T-cell (primary cell): ENCODE results near the gene TRIP12. TPM values are rescaled to one million over a fixed set of nuclear protein-coding genes. Genes with fewer than 3 reads are reported as not detected.
"Not testable (repeated sequence)": the region's sequence is repeated elsewhere in the genome, so short reads cannot be mapped to it uniquely, and the experiment has no call there.

Experiments
- ATAC-seq, 4 experiments: fragments of 200-7000 bp in 3 of 4; fragments of 150-1000 bp in 1 of 4; cut with Tn5 transposase; replicated peaks in 1 of 4; 1 replicate in 3 of 4; 2 replicates in 1 of 4; pipeline ENCODE4 v1.10.0; 2021; ENCODE audit warnings: moderate library complexity in 3 of 4, mild to moderate bottlenecking in 2 of 4, moderate number of reproducible peaks in 1 of 4
- CTCF ChIA-PET, 2 donors: fragments of 300-600 bp; sonication (Branson Sonifier 250); formaldehyde crosslinking; loops; one replicate each; lab custom pipeline; 2022; ENCODE audit warnings: antibody characterized with exemption in 2 of 2; lab: Charles Lee
- POLR2A ChIA-PET, 2 donors: fragments of 300-600 bp; sonication (Branson Sonifier 250); formaldehyde crosslinking; loops; one replicate each; lab custom pipeline; 2022; ENCODE audit warnings: antibody characterized with exemption in 2 of 2; lab: Charles Lee
- DNase-seq, 35 experiments: peaks; one replicate each; pipeline versions ENCODE4 v3.0.0 to v3.0.0-alpha.2; 2013 to 2023
- H3K27ac ChIP-seq: one replicate; pipeline ENCODE4 v1.5.1; 2013; ENCODE audit warnings: low read length
- H3K27me3 ChIP-seq, 2 experiments: replicated peaks in 1 of 2; 1 replicate in 1 of 2; 2 replicates in 1 of 2; pipeline versions ENCODE4 v1.6.1 to v1.7.0; 2013; ENCODE audit warnings: low read length in 1 of 2, mixed read lengths in 1 of 2; ENCODE audit not compliant: control insufficient read depth in 2 of 2, insufficient read depth in 2 of 2; ENCODE audit errors: extremely low read depth in 1 of 2
- H3K36me3 ChIP-seq, 2 donors: 1 replicate in 1 of 2; 2 replicates in 1 of 2; pipeline versions ENCODE4 v1.6.1 to v1.7.0; 2013; ENCODE audit warnings: low read length in 1 of 2; ENCODE audit not compliant: control insufficient read depth in 2 of 2, insufficient read depth in 1 of 2; ENCODE audit errors: extremely low read depth in 1 of 2
- H3K4me1 ChIP-seq, 2 experiments: 1 replicate in 1 of 2; 2 replicates in 1 of 2; pipeline versions ENCODE4 v1.6.1 to v1.7.0; 2013; ENCODE audit warnings: low read length in 2 of 2, mixed read lengths in 1 of 2; ENCODE audit not compliant: insufficient read depth in 2 of 2, control insufficient read depth in 1 of 2; ENCODE audit errors: extremely low read depth in 1 of 2
- H3K4me3 ChIP-seq, 2 donors: 1 replicate in 1 of 2; 2 replicates in 1 of 2; pipeline versions ENCODE4 v1.5.1 to v1.7.0; 2013; ENCODE audit warnings: mild to moderate bottlenecking in 2 of 2, low read length in 1 of 2, moderate library complexity in 1 of 2; ENCODE audit not compliant: control insufficient read depth in 1 of 2; ENCODE audit errors: extremely low read depth in 1 of 2
- H3K9me3 ChIP-seq: 2 replicates; pipeline ENCODE4 v1.7.0; 2013
- H3K27ac Mint-ChIP-seq, 2 donors: one replicate each; pipeline ENCODE4 v1.8.0; 2020 to 2021; ENCODE audit warnings: mild to moderate bottlenecking in 2 of 2, mixed read lengths in 2 of 2
- H3K27me3 Mint-ChIP-seq, 2 donors: one replicate each; pipeline ENCODE4 v1.8.0; 2021 to 2022; ENCODE audit warnings: mixed read lengths in 2 of 2
- H3K36me3 Mint-ChIP-seq: one replicate; pipeline ENCODE4 v1.8.0; 2021; ENCODE audit warnings: mixed read lengths
- H3K4me1 Mint-ChIP-seq, 3 donors: one replicate each; pipeline ENCODE4 v1.8.0; 2020 to 2022; ENCODE audit warnings: mixed read lengths in 3 of 3, mild to moderate bottlenecking in 1 of 3
- H3K4me3 Mint-ChIP-seq, 3 donors: one replicate each; pipeline ENCODE4 v1.8.0; 2020 to 2022; ENCODE audit warnings: mild to moderate bottlenecking in 3 of 3, mixed read lengths in 3 of 3, moderate library complexity in 3 of 3
- H3K9me3 Mint-ChIP-seq, 3 donors: one replicate each; pipeline ENCODE4 v1.8.0; 2020 to 2022; ENCODE audit warnings: mixed read lengths in 3 of 3
- WGBS: methylation state at CpG from one replicate; pipeline ENCODE4 v1.1.5; 2013; ENCODE audit warnings: missing lambda C conversion rate; ENCODE audit not compliant: insufficient coverage; 5-methylcytosine and 5-hydroxymethylcytosine counted together
- total RNA-seq, 35 experiments: library from RNA in 6 of 35; stranded (reverse) in 6 of 35; fragments of 120-200 nt in 1 of 35; gene quantifications; one replicate each; pipeline versions ENCODE4 v1.2.1 to v1.2.4 and lab custom pipeline; 2013 to 2026

The TRIP12 gene
- total RNA-seq, 5 donors from 2014 or later (not counting 1 experiment from before 2014, with no cell fraction given), result 185 to 219 (median 192) TPM

DNA sequence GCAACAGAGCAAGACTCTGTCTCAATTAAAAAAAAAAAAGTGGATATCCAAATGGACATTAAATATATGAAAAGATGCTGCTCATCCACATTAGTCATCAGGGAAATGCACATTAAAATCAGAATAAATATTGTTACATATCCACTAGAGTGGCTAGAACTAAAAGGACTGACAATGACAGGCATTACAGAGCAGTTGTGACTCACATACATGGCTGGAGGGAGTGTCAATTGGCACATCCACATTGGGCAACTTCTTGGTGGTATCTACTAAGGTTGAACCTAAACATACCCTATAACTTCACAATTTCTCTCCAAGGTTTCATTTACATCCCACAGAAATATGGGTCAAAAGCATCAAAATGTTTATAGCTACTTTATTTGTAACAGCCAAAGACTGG lies 193.4 kb downstream of the TRIP12 start:
- Mint-ChIP-seq H3K27ac (no peak overlapping the region), H3K4me3 (no peak overlapping the region), H3K9me3 (no peaks in the 10 kb centered on the region), H3K36me3 (no peaks in the 10 kb centered on the region), H3K27me3 (peaks cover 5 to 6% of the 10 kb centered on the region in 2 donors), H3K4me1 (peaks cover 0 to 6% (median 0%) of the 10 kb centered on the region in 3 donors)
- POLR2A ChIA-PET, result interaction anchor here in 1 of 2 donors (0.6 kb wide), 1 partner anchor 23 kb away, joined by 3 read pairs; no protein-coding TSS in a partner anchor
- ATAC-seq, result no peak
- H3K9me3 ChIP-seq, result no peaks in the 10 kb centered on the region
- peaks cover 0 to 9% of the 10 kb centered on the region in 2 experiments for H3K27me3 ChIP-seq
- CTCF ChIA-PET, result no interaction called here
- no peaks in the 10 kb centered on the region for H3K36me3 ChIP-seq
- DNase-seq, result no peak
- H3K4me3 ChIP-seq, result no peak overlapping the region
- H3K4me1 ChIP-seq, result no peaks in the 10 kb centered on the region
- H3K27ac ChIP-seq, result no peak overlapping the region

DNA sequence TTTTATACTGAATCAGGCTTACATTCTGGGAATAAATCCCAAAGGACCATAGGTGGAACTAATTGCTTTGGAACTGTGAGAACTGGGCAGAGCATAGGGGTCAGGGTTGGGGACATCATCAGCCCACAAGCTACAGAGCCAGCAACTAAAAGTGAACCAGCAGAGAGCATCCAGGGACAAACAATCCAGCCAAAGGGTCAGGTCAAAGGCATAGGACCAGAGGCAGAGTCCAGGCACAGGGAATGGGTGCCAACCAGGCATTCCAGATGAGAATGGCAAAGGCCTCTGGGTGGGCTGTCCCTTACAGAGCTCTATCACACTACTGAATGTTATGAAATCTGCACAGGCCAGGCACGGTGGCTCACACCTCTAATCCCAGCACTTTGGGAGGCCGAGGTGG lies 195.2 kb downstream of the TRIP12 start:
- H3K27me3 ChIP-seq, result peaks cover 0 to 9% of the 10 kb centered on the region in 2 experiments
- ChIA-PET CTCF (no interaction called here), POLR2A (no interaction called here)
- no peak for ATAC-seq
- H3K27ac ChIP-seq, result no peak overlapping the region
- H3K4me3 ChIP-seq, result no peak overlapping the region
- H3K9me3 Mint-ChIP-seq, result no peaks in the 10 kb centered on the region
- no peak overlapping the region for H3K27ac Mint-ChIP-seq
- no peaks in the 10 kb centered on the region for H3K36me3 ChIP-seq
- no peaks in the 10 kb centered on the region for H3K36me3 Mint-ChIP-seq
- no peaks in the 10 kb centered on the region for H3K4me1 Mint-ChIP-seq
- no CpG with 5 or more reads among the region's 2 CpGs for WGBS
- H3K27me3 Mint-ChIP-seq, result peaks cover 9 to 10% of the 10 kb centered on the region in 2 donors
- DNase-seq, result no peak
- no peaks in the 10 kb centered on the region for H3K9me3 ChIP-seq
- no peaks in the 10 kb centered on the region for H3K4me1 ChIP-seq
- no peak overlapping the region for H3K4me3 Mint-ChIP-seq

DNA sequence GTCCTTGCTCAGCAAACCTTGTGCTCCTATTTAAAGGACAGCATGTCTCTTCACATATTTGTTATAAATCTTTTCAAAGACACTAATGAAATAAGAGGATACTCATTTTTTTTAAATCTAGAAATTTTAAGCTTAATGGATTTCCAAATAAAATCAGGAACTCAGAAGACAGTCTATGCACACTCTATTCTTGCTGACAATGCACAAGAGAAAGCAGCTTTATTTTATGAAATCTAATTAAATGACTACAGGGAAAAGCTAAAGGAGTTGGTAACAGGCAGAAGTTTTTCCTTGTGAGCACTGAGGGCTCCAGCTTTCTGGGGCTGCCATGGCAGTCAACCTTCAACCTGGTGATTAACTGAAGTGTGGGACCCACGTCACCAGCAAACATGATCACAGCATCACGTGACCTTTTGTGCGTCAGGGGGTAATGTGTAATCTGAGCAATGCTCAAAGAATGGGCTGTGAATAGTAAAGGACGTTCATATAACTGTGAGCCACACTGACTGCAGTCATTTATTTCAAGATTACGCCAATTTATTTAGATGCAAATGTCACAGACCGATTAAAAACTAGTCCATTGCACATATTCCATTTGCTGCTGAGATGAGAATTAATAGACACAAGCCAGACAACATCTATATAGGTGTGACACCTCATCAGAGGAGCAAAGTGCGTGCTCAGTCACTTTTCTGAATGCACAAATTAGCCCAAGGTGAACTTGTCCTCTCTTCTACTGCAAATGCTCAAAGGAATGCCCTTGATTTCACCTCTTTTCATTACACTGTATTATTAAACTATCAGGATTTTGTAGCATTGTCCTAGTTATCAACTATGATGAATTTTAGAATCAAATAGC lies 195.9 kb downstream of the TRIP12 start:
- no peak for DNase-seq
- Mint-ChIP-seq H3K4me1 (no peaks in the 10 kb centered on the region), H3K27me3 (peaks cover 9 to 10% of the 10 kb centered on the region in 2 donors), H3K4me3 (no peak overlapping the region), H3K36me3 (no peaks in the 10 kb centered on the region), H3K27ac (no peak overlapping the region), H3K9me3 (no peaks in the 10 kb centered on the region)
- Histone ChIP-seq H3K4me1 (no peaks in the 10 kb centered on the region), H3K9me3 (no peaks in the 10 kb centered on the region), H3K27ac (no peak overlapping the region), H3K27me3 (peaks cover 0 to 11% of the 10 kb centered on the region in 2 experiments), H3K4me3 (no peak overlapping the region), H3K36me3 (no peaks in the 10 kb centered on the region)
- 72% methylated on average over 2 of the region's 7 CpGs for WGBS
- ChIA-PET POLR2A (no interaction called here), CTCF (interaction anchor here in 1 of 2 donors (0.8 kb wide), 1 partner anchor 9 kb away, joined by 3 read pairs; no protein-coding TSS in a partner anchor)
- no peak for ATAC-seq

DNA sequence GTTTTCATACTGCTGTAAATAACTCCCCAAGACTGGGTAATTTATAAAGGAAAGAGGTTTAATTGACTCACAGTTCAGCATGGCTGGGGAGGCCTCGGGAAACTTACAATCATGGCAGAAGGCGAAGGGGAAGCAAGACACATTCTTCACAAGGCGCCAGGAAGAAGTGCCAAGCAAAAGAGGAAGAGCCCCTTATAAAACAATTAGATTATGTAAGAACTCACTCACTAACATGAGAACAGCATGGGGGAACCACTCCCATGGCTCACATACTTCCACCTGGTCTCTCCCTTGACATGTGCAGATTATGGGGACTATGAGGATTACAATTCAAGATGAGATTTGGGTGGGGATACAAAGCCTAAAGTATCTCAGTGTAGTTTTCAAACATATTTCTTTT lies 198.6 kb downstream of the TRIP12 start:
- ATAC-seq, H3K36me3 Mint-ChIP-seq, H3K27ac ChIP-seq, H3K4me1 Mint-ChIP-seq, H3K9me3 Mint-ChIP-seq, POLR2A ChIA-PET, H3K9me3 ChIP-seq, H3K4me3 ChIP-seq, H3K4me1 ChIP-seq, H3K36me3 ChIP-seq, H3K4me3 Mint-ChIP-seq, CTCF ChIA-PET, DNase-seq, H3K27ac Mint-ChIP-seq: not testable (repeated sequence)
- no CpG with 5 or more reads among the region's 3 CpGs for WGBS
- H3K27me3 Mint-ChIP-seq, result peaks cover 11 to 19% of the 10 kb centered on the region in 2 donors
- H3K27me3 ChIP-seq, result peaks cover 2 to 17% of the 10 kb centered on the region in 2 experiments

DNA sequence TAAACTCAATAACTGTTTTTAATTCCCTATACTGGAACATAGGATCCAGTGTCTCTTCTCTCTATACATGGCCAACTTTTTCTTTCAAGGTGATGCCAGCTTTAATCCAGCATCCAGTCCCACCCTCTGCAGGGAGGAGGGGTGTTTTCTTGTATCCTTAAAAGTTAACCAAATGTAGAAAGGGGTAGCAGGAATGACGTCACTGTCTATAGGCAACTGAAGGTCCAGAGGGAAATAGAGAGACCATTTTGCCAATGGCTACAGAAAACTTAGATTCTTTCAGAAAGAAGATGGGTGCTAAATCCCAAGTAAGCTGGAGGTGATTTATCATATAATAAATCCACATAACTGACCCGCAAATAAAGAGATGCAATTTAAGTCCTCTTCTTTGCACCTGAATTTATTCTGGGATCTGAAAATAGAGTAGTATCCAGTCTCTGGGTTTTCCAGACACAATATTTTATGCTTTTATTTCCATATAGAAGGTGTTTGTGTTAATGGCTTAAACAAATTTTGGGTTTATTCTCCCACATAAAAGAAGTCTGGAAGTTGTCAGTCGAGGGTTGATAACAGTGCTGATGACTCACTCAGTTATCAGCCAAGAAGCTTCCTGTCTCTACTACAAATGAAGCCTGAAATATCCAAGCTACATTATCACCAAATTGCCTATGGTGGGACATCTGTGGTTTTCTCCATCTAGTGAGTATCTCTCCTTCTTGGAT lies 201.7 kb downstream of the TRIP12 start:
- Mint-ChIP-seq H3K9me3 (no peaks in the 10 kb centered on the region), H3K27ac (no peak overlapping the region), H3K27me3 (peaks cover 32 to 35% of the 10 kb centered on the region in 2 donors), H3K4me1 (peaks cover 7 to 10% (median 7%) of the 10 kb centered on the region in 3 donors), H3K36me3 (peaks cover 2% of the 10 kb centered on the region), H3K4me3 (no peak overlapping the region)
- no peak overlapping the region for H3K27ac ChIP-seq
- H3K4me1 ChIP-seq, result peaks cover 2 to 7% of the 10 kb centered on the region in 2 experiments
- DNase-seq (no peak), ATAC-seq (no peak)
- H3K27me3 ChIP-seq, result peaks cover 10 to 17% of the 10 kb centered on the region in 2 experiments
- no CpG with 5 or more reads among the region's 3 CpGs for WGBS
- no peaks in the 10 kb centered on the region for H3K36me3 ChIP-seq
- ChIA-PET POLR2A (no interaction called here), CTCF (no interaction called here)
- no peak overlapping the region for H3K4me3 ChIP-seq
- H3K9me3 ChIP-seq, result no peaks in the 10 kb centered on the region

DNA sequence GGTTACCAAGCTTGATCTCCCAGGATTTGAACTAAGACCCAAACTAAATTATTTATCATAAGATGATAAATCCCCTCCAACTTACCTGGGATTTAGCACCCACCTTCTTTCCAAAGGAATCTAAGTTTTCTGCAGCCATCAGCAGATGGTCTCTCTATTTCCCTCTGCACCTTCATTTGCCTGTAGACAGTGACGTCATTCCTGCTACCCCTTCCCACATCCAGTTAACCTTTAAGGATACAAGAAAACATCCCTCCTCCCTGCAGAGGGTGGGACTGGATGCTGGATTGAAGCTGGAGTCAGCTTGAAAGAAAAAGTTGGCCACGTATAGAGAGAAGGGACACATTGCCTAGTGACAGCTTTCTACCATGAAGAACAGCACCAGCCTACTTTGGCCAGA lies 203.8 kb downstream of the TRIP12 start:
- H3K27me3 ChIP-seq, result peaks cover 10 to 33% of the 10 kb centered on the region in 2 experiments
- ChIA-PET POLR2A (no interaction called here), CTCF (no interaction called here)
- no peaks in the 10 kb centered on the region for H3K9me3 ChIP-seq
- WGBS, result no CpG with 5 or more reads among the region's 2 CpGs
- DNase-seq, result no peak
- Mint-ChIP-seq H3K36me3 (peaks cover 2% of the 10 kb centered on the region), H3K9me3 (no peaks in the 10 kb centered on the region), H3K4me1 (peaks cover 7 to 14% (median 13%) of the 10 kb centered on the region in 3 donors), H3K27me3 (peaks cover 31 to 38% of the 10 kb centered on the region in 2 donors), H3K27ac (no peak overlapping the region), H3K4me3 (no peak overlapping the region)
- no peaks in the 10 kb centered on the region for H3K36me3 ChIP-seq
- H3K4me1 ChIP-seq, result peaks cover 2 to 23% of the 10 kb centered on the region in 2 experiments
- no peak overlapping the region for H3K4me3 ChIP-seq
- ATAC-seq, result no peak
- H3K27ac ChIP-seq, result no peak overlapping the region
